ENCODE results near the gene CLCN5. TPM values are rescaled to one million over a fixed set of nuclear protein-coding genes. Genes with fewer than 3 reads are reported as not detected.

CLCN5 gene
- total RNA-seq, 1 donor from 2014 or later: 36.4 TPM

DNA sequence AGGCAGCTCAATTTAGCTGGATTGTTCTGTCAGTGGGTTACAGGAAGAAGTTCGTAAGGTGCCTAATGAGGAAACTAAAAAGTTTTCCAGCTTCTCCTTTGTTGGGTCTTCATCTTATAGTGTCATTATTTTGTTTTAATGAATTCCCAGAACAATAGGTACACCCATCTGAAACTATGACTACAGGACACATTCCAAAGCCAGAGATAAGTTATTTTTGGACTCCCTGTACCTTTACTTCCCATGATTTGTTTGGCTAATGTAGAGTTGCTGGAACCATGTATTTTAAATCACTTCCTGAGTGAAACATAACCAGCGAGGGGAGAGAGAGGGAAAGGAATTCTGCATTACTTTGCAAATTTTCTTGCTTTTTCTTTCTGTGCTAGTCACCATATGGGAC lies 114.0 kb downstream of the CLCN5 start:
- no peaks in the 10 kb centered on the region for H3K9me3 Mint-ChIP-seq
- no peak for DNase-seq (ENCODE audit: extremely low spot score, unreplicated experiment)

DNA sequence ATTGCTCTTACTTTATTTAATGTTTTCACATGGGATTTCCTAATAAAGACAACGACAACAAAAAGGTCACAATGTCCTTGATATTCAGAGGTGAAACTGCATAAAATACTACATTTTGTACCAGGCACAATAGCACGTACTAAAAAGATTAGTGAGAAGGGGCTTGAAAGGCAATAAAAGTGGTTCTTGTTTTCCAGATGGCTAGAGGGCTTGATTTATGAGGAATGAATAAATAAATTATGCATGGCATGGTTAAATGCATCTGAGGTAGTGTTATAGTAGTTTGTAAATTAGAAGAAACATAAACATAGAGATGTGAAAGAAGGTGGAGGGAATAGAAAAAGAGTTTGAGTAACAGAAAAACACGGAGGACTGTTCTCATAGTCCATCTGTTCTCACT lies 123.4 kb downstream of the CLCN5 start:
- no peaks in the 10 kb centered on the region for H3K27me3 Mint-ChIP-seq
- H3K27ac Mint-ChIP-seq: no peak overlapping the region
- no peak overlapping the region for H3K4me3 Mint-ChIP-seq
- TF ChIP-seq, protein P1, sequence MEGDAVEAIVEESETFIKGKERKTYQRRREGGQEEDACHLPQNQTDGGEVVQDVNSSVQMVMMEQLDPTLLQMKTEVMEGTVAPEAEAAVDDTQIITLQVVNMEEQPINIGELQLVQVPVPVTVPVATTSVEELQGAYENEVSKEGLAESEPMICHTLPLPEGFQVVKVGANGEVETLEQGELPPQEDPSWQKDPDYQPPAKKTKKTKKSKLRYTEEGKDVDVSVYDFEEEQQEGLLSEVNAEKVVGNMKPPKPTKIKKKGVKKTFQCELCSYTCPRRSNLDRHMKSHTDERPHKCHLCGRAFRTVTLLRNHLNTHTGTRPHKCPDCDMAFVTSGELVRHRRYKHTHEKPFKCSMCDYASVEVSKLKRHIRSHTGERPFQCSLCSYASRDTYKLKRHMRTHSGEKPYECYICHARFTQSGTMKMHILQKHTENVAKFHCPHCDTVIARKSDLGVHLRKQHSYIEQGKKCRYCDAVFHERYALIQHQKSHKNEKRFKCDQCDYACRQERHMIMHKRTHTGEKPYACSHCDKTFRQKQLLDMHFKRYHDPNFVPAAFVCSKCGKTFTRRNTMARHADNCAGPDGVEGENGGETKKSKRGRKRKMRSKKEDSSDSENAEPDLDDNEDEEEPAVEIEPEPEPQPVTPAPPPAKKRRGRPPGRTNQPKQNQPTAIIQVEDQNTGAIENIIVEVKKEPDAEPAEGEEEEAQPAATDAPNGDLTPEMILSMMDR (conservative IDR thresholded peaks at IDR 0.05): no peak
- no peak for DNase-seq (ENCODE audit: extremely low spot score, unreplicated experiment)
- no peaks in the 10 kb centered on the region for H3K4me1 Mint-ChIP-seq (ENCODE audit: unreplicated experiment)
- peaks cover 5% of the 10 kb centered on the region for H3K9me3 Mint-ChIP-seq
- H3K36me3 Mint-ChIP-seq: no peaks in the 10 kb centered on the region

More for the DNA sequence above, 114.0 kb downstream of the CLCN5 start:
- TF ChIP-seq, protein P1 (conservative IDR thresholded peaks at IDR 0.05): no peak
- Mint-ChIP-seq H3K27me3 (no peaks in the 10 kb centered on the region), H3K4me1 (ENCODE audit: unreplicated experiment) (no peaks in the 10 kb centered on the region), H3K4me3 (no peak overlapping the region), H3K36me3 (peaks cover 7% of the 10 kb centered on the region), H3K27ac (no peak overlapping the region)

DNA sequence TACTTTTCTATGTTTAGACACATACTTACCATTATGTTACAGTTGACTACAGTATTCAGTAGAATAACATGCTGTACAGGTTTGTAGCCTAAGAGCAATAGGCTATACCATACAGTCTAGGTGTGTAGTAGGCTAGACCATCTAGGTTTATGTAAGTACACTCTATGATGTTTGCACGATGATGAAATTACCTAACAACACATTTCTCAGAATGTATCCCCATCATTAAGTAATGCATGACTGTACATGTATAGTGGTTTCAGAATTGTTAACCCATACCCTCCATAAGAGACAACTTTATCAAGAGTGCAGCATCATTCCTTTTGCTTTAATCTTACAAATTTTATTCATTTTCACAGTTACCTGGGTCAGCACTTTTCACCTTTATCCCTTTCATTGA lies 126.8 kb downstream of the CLCN5 start:
- Mint-ChIP-seq H3K36me3 (no peaks in the 10 kb centered on the region), H3K9me3 (peaks cover 2% of the 10 kb centered on the region), H3K27ac (no peak overlapping the region), H3K4me1 (ENCODE audit: unreplicated experiment) (no peaks in the 10 kb centered on the region), H3K27me3 (no peaks in the 10 kb centered on the region), H3K4me3 (no peak overlapping the region)
- TF ChIP-seq, protein P1 (conservative IDR thresholded peaks at IDR 0.05): no peak
- no peak for DNase-seq (ENCODE audit: extremely low spot score, unreplicated experiment)

DNA sequence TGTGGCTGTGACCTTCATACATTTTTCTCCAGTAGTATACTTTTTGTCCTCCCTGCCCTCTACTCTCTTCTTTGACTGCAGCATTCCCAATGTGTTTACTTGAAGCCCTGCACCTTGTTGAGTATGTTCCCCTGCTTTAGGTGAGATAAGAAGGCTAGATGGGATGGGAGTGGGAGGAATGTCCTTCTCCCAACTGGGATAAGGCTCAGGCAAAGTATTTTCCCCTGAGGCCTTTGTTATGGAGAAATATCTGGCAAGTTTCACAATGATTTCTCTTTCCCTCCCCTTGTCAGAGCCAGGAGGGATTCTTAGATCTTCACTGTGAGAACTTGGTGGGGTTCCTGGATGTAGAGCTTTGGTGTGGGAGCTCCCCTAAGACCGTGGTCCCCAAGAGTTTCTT lies 131.8 kb downstream of the CLCN5 start:
- Mint-ChIP-seq H3K4me1 (ENCODE audit: unreplicated experiment) (no peaks in the 10 kb centered on the region), H3K9me3 (no peaks in the 10 kb centered on the region), H3K27me3 (no peaks in the 10 kb centered on the region), H3K4me3 (no peak overlapping the region), H3K36me3 (peaks cover 4% of the 10 kb centered on the region), H3K27ac (no peak overlapping the region)
- TF ChIP-seq, protein P1 (conservative IDR thresholded peaks at IDR 0.05): no peak
- no peak for DNase-seq (ENCODE audit: extremely low spot score, unreplicated experiment)

DNA sequence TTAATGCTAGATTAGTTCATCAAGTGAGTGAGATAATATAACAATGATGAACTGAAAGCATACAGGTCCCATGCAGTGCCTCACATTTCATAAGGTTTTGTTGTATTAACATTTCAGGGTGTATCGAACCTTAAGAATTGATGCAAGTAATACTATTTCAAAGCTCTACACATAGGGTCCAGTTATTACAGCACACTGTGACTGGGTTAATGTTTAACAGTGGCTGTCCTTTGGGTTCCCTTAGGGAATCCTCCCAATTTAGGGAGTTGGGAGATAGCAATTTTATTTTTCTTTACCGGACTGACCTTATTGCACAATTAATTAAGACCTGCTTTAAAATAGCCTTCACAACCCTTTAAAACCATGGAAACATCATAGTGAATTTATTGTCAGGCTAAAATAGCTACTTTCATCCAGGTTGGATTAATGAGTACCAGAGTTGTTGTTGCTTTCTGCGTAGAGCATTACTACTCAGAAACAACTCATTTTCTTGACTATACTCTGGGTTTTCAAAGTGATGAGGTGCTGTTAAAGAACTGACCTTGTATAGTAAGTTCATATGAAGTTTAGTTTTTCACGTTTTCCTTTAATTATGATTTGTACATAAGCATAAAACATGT lies 144.0 kb downstream of the CLCN5 start:
- Mint-ChIP-seq H3K4me3 (no peak overlapping the region), H3K4me1 (ENCODE audit: unreplicated experiment) (peaks cover 5% of the 10 kb centered on the region), H3K9me3 (no peaks in the 10 kb centered on the region), H3K36me3 (peaks cover 3% of the 10 kb centered on the region), H3K27me3 (no peaks in the 10 kb centered on the region), H3K27ac (peak overlapping the region; percentile 87)
- DNase-seq (ENCODE audit: extremely low spot score, unreplicated experiment): no peak
- TF ChIP-seq, protein P1 (conservative IDR thresholded peaks at IDR 0.05): no peak
